IPS-NIHi11 (cell line): ENCODE measurements around the gene BRD2.

Source experiments
- DNase-seq: peaks from one replicate; pipeline ENCODE4 v3.0.0; 2012; ENCODE audit warnings: mixed read lengths, low spot score

The BRD2 gene

GRCh38 chr6:32972353-32973143 lies 4.2 kb downstream of the BRD2 start:
- DNase-seq: no peak

GRCh38 chr6:32973144-32974015 lies 5.0 kb downstream of the BRD2 start:
- DNase-seq: no peak

- DNase-seq: no peak
These were observed 5.6 kb downstream of the BRD2 start for GRCh38 chr6:32974016-32974333.

GRCh38 chr6:32974541-32975308 lies 6.3 kb downstream of the BRD2 start:
- no peak for DNase-seq

GRCh38 chr6:32975886-32976285 lies 7.5 kb downstream of the BRD2 start:
- DNase-seq: no peak

GRCh38 chr6:32976334-32977069 lies 8.1 kb downstream of the BRD2 start:
- no peak for DNase-seq

GRCh38 chr6:32977272-32977952 lies 9.0 kb downstream of the BRD2 start:
- DNase-seq: no peak

- no peak for DNase-seq
These were observed 9.5 kb downstream of the BRD2 start for GRCh38 chr6:32977953-32978324.

- no peak for DNase-seq
These were observed 11.5 kb downstream of the BRD2 start for GRCh38 chr6:32979720-32980487.

GRCh38 chr6:32980488-32981038 lies 12.2 kb downstream of the BRD2 start:
- DNase-seq: no peak

GRCh38 chr6:32982084-32982701 lies 13.8 kb downstream of the BRD2 start:
- DNase-seq: no peak

- no peak for DNase-seq
These were observed 14.5 kb downstream of the BRD2 start for GRCh38 chr6:32982702-32983492.

- DNase-seq: no peak
These were observed 15.1 kb downstream of the BRD2 start for GRCh38 chr6:32983493-32983848.

- DNase-seq: no peak
These were observed 15.7 kb downstream of the BRD2 start for GRCh38 chr6:32983964-32984621.

GRCh38 chr6:32984622-32985389 lies 16.4 kb downstream of the BRD2 start:
- DNase-seq: peak; percentile 81

- no peak for DNase-seq
These were observed 21.0 kb downstream of the BRD2 start for GRCh38 chr6:32989368-32989767.

- no peak for DNase-seq
These were observed 23.6 kb downstream of the BRD2 start for GRCh38 chr6:32991972-32992371.
